Fibroblast of pulmonary artery (primary cell): ENCODE data around the gene COCH.
"Not testable (repeated sequence)": the region's sequence is repeated elsewhere in the genome, so short reads cannot be mapped to it uniquely, and the experiment has no call there.

Experiments used
- DNase-seq: peaks from one replicate; pipeline ENCODE4 v3.0.0-alpha.2; 2010; ENCODE audit warnings: low read depth
- H3K4me3 ChIP-seq: replicated peaks from 2 replicates; pipeline ENCODE4 v1.5.1; 2011; ENCODE audit warnings: low read depth, mild to moderate bottlenecking, control low read depth, low read length, moderate library complexity
- CTCF ChIP-seq: IDR thresholded peaks from 2 replicates; pipeline ENCODE4 v1.5.1; 2011; ENCODE audit warnings: mild to moderate bottlenecking, control low read depth, low read length, inconsistent platforms; ENCODE audit errors: missing control alignments

The COCH gene

GRCh38 chr14:30921305-30921704, 46.9 kb downstream of the COCH start:
- no peak overlapping the region for H3K4me3 ChIP-seq
- TF ChIP-seq CTCF, result no peak
- peak; percentile 43 for DNase-seq

- DNase-seq, result no peak
- H3K4me3 ChIP-seq, result no peak overlapping the region
- no peak for TF ChIP-seq CTCF
Measured at GRCh38 chr14:30921788-30922187, 47.4 kb downstream of the COCH start.

GRCh38 chr14:30925254-30925653, 50.9 kb downstream of the COCH start:
- TF ChIP-seq CTCF, result no peak
- DNase-seq, result no peak
- no peak overlapping the region for H3K4me3 ChIP-seq

GRCh38 chr14:30928462-30928861, 54.1 kb downstream of the COCH start:
- TF ChIP-seq CTCF, result no peak
- no peak overlapping the region for H3K4me3 ChIP-seq
- peak; percentile 40 for DNase-seq

GRCh38 chr14:30933937-30934336, 59.6 kb downstream of the COCH start:
- DNase-seq, H3K4me3 ChIP-seq: not testable (repeated sequence)

- TF ChIP-seq CTCF, result no peak
- no peak overlapping the region for H3K4me3 ChIP-seq
- no peak for DNase-seq
Measured at GRCh38 chr14:30935445-30935844, 61.1 kb downstream of the COCH start.

GRCh38 chr14:30938617-30939016, 64.3 kb downstream of the COCH start:
- no peak for DNase-seq
- no peak for TF ChIP-seq CTCF
- H3K4me3 ChIP-seq, result no peak overlapping the region
